PC-3 (cell line): ENCODE data around the gene OR10H5. TPM values are rescaled to one million over a fixed set of nuclear protein-coding genes. Genes with fewer than 3 reads are reported as not detected.
A peak's percentile ranks its signal among the peaks of the same experiment; 100 is the strongest.
"Not testable (repeated sequence)": the region's sequence is repeated elsewhere in the genome, so short reads cannot be mapped to it uniquely, and the experiment has no call there.

Source experiments
- ATAC-seq: fragments of 200-7000 bp; cut with Tn5 transposase; 2 replicates; pipeline ENCODE4 v1.9.1; 2020; ENCODE audit warnings: mild to moderate bottlenecking, moderate library complexity
- BruUV-seq: library from RNA; stranded (reverse); fragments of 400-500 nt; replicated peaks from 2 replicates; lab custom pipeline; 2021; lab: Mats Ljungman, UMichigan
- CTCF ChIA-PET: fragments of 300-600 bp; sonication (Branson Sonifier 250); formaldehyde crosslinking; loops from one replicate; lab custom pipeline; 2022; ENCODE audit warnings: antibody characterized with exemption; lab: Charles Lee
- POLR2A ChIA-PET: fragments of 300-600 bp; sonication (Branson Sonifier 250); formaldehyde crosslinking; loops from one replicate; lab custom pipeline; 2022; ENCODE audit warnings: antibody characterized with exemption; ENCODE audit not compliant: unreplicated experiment; lab: Charles Lee
- DNase-seq: peaks from one replicate; pipeline ENCODE4 v3.0.0-alpha.2; 2015
- H2AFZ ChIP-seq: fragments of 300-600 bp; sonication (generic); 2 replicates; pipeline ENCODE4 v1.6.0; 2016; ENCODE audit warnings: antibody characterized with exemption, low read length
- H3F3A ChIP-seq: fragments of 300-600 bp; sonication (generic); one replicate; pipeline ENCODE4 v1.6.0; 2017; ENCODE audit warnings: antibody characterized with exemption, low read length, control low read depth, mild to moderate bottlenecking; ENCODE audit not compliant: unreplicated experiment
- H3K27ac ChIP-seq: fragments of 300-600 bp; sonication (generic); 2 replicates; pipeline ENCODE4 v1.5.1; 2016; ENCODE audit warnings: mild to moderate bottlenecking, low read length
- H3K27me3 ChIP-seq: fragments of 300-600 bp; sonication (generic); 2 replicates; pipeline ENCODE4 v1.6.1; 2016; ENCODE audit warnings: low read length, mixed read lengths
- H3K36me3 ChIP-seq: fragments of 300-600 bp; sonication (generic); 2 replicates; pipeline ENCODE4 v1.6.1; 2016; ENCODE audit warnings: low read depth, mixed run types, low read length, mixed read lengths
- H3K4me1 ChIP-seq: fragments of 300-600 bp; sonication (generic); 2 replicates; pipeline ENCODE4 v1.5.1; 2016; ENCODE audit warnings: low read length; ENCODE audit not compliant: insufficient read depth
- H3K4me2 ChIP-seq: fragments of 300-600 bp; sonication (generic); 2 replicates; pipeline ENCODE4 v1.6.0; 2016; ENCODE audit warnings: low read length
- H3K4me3 ChIP-seq: fragments of 300-600 bp; sonication (generic); 2 replicates; pipeline ENCODE4 v1.5.1; 2016; ENCODE audit warnings: mild to moderate bottlenecking, low read length, mixed read lengths
- H3K79me2 ChIP-seq: fragments of 300-600 bp; sonication (generic); 2 replicates; pipeline ENCODE4 v1.6.1; 2017; ENCODE audit warnings: low read length, mixed read lengths
- H3K9ac ChIP-seq: fragments of 300-600 bp; sonication (generic); 2 replicates; pipeline ENCODE4 v1.6.0; 2016; ENCODE audit warnings: mild to moderate bottlenecking, low read length
- H3K9me2 ChIP-seq: fragments of 300-600 bp; sonication (generic); replicated peaks from 2 replicates; pipeline ENCODE4 v1.6.1; 2016; ENCODE audit warnings: mixed run types, low read length, mixed read lengths
- H3K9me3 ChIP-seq: fragments of 300-600 bp; sonication (generic); 2 replicates; pipeline ENCODE4 v1.6.1; 2016; ENCODE audit warnings: low read length, mixed read lengths
- H4K20me1 ChIP-seq: fragments of 300-600 bp; sonication (generic); 2 replicates; pipeline ENCODE4 v1.6.1; 2016; ENCODE audit warnings: low read length, mixed read lengths
- CTCF ChIP-seq: fragments of 300-600 bp; sonication (generic); conservative IDR thresholded peaks from 2 replicates; pipeline ENCODE4 v1.5.1; 2017; ENCODE audit warnings: antibody characterized with exemption, low read depth, mild to moderate bottlenecking, low read length
- EZH2 ChIP-seq: fragments of 300-600 bp; sonication (generic); IDR thresholded peaks from one replicate; pipeline ENCODE4 v1.6.1; 2017; ENCODE audit warnings: antibody characterized with exemption, mild to moderate bottlenecking, low read length; ENCODE audit not compliant: unreplicated experiment
- EZH2phosphoT487 ChIP-seq: fragments of 300-600 bp; sonication (generic); IDR thresholded peaks from 2 replicates; pipeline ENCODE4 v1.6.1; 2018; ENCODE audit warnings: mild to moderate bottlenecking, antibody characterized with exemption, low read length, borderline replicate concordance
- intact Hi-C: fragments of 100-400 bp; cut with micrococcal nuclease; formaldehyde crosslinking; loops from 2 replicates; pipeline ENCODE4 v1.9.0; 2023
- total RNA-seq: library from RNA; depleted of rRNA; stranded (reverse); fragments of >200 nt; gene quantifications from 2 replicates; pipeline ENCODE4 v1.2.3, GENCODE V29; 2014

The OR10H5 gene
- total RNA-seq, 1 experiment from 2014 or later: not detected

- Histone ChIP-seq H3K4me3 (no peak overlapping the region), H3K36me3 (no peaks in the 10 kb centered on the region), H3K9ac (no peak overlapping the region), H2AFZ (no peak overlapping the region), H3K9me3 (no peaks in the 10 kb centered on the region), H3K4me2 (no peak overlapping the region), H4K20me1 (no peaks in the 10 kb centered on the region), H3K9me2 (no peaks in the 10 kb centered on the region), H3F3A (no peaks in the 10 kb centered on the region), H3K27me3 (peaks cover 16% of the 10 kb centered on the region), H3K4me1 (peaks cover 5% of the 10 kb centered on the region), H3K27ac (no peak overlapping the region), H3K79me2 (no peaks in the 10 kb centered on the region)
- ChIA-PET CTCF (no interaction called here), POLR2A (no interaction called here)
- DNase-seq (no peak), ATAC-seq (no peak)
- intact Hi-C loops: no loop called here
- no TSS peak for BruUV-seq
- TF ChIP-seq EZH2phosphoT487 (no peak), CTCF (peak; percentile 40; the same call in 1 of the 2 replicates)
Measured at GRCh38 chr19:15841875-15842569, 54.6 kb downstream of the OR10H5 start.

- no peak overlapping the region for H3K9ac ChIP-seq
- POLR2A ChIA-PET: no interaction called here
- no TSS peak for BruUV-seq
- no peaks in the 10 kb centered on the region for H3K4me1 ChIP-seq
- peaks cover 22% of the 10 kb centered on the region for H3K27me3 ChIP-seq
- ATAC-seq (no peak), DNase-seq (no peak)
- CTCF ChIA-PET: interaction anchor here (0.7 kb wide), 1 partner anchor 33 kb away, joined by 7 read pairs; no protein-coding TSS in a partner anchor
- H3K9me3 ChIP-seq: no peaks in the 10 kb centered on the region
- no peak overlapping the region for H3K4me3 ChIP-seq
- no peaks in the 10 kb centered on the region for H4K20me1 ChIP-seq
- no peaks in the 10 kb centered on the region for H3K79me2 ChIP-seq
- no peak overlapping the region for H3K4me2 ChIP-seq
- TF ChIP-seq EZH2phosphoT487: no peak
- TF ChIP-seq EZH2: no peak
- no peak for TF ChIP-seq CTCF
- H2AFZ ChIP-seq: no peak overlapping the region
- H3F3A ChIP-seq: no peaks in the 10 kb centered on the region
- no peaks in the 10 kb centered on the region for H3K9me2 ChIP-seq
- H3K36me3 ChIP-seq: no peaks in the 10 kb centered on the region
- intact Hi-C loops: no loop called here
- no peak overlapping the region for H3K27ac ChIP-seq
Measured at GRCh38 chr19:15843203-15843893, 55.9 kb downstream of the OR10H5 start.

GRCh38 chr19:15843894-15844222 is 56.4 kb downstream of the OR10H5 start:
- H3F3A ChIP-seq, H3K9me3 ChIP-seq, H3K4me1 ChIP-seq, H2AFZ ChIP-seq, intact Hi-C loops, H3K4me2 ChIP-seq, H3K79me2 ChIP-seq, H3K36me3 ChIP-seq, DNase-seq, BruUV-seq, ATAC-seq, H3K9me2 ChIP-seq, H3K4me3 ChIP-seq, H3K9ac ChIP-seq, H4K20me1 ChIP-seq, H3K27ac ChIP-seq: not testable (repeated sequence)
- ChIA-PET CTCF (interaction anchor here (0.5 to 0.7 kb wide), 2 partner anchors 34 to 1208 kb away, joined by 3 to 7 read pairs; no protein-coding TSS in a partner anchor), POLR2A (interaction anchor here (0.6 kb wide), 1 partner anchor 795 kb away, joined by 7 read pairs; the partner anchor contains the start of gene CASP14)
- H3K27me3 ChIP-seq: peaks cover 22% of the 10 kb centered on the region
